ENCODE results near the gene TMUB2. TPM values are rescaled to one million over a fixed set of nuclear protein-coding genes. Genes with fewer than 3 reads are reported as not detected.

The TMUB2 gene
- total and polyA plus RNA-seq, 8 donors, result 10.7 to 62.4 (median 16.3) TPM

DNA sequence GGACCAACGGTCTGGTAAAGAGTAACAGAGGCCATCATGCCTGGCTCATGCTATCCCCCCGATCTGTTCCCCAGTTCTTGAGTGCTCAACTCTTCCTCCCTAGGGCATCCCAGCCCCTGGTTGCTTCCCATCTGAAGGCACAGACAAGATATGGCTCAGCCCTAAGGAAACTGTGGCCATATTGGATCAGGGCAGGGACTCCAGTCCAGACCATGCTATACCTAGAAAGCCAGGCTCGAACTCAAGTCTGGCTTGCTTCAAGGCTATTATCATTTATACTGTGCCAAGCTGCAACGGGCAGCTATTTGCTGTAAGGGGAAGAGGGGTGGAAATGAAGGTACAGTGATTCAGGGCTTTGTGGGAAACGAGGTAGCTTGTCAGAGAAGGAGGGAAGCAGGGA is 29.9 kb downstream of the TMUB2 start:
- intact Hi-C loops (cut with DNase I; ENCODE audit: low total_unique reads), result no loop called here
- peaks cover 24 to 55% (median 51%) of the 10 kb centered on the region in 4 donors for H3K36me3 ChIP-seq
- DNase-seq, result peak in 1 of 2 donors; percentile 1
- TF ChIP-seq POLR2A (IDR thresholded peaks at IDR 0.05), result no peak
- TF ChIP-seq, protein P1, sequence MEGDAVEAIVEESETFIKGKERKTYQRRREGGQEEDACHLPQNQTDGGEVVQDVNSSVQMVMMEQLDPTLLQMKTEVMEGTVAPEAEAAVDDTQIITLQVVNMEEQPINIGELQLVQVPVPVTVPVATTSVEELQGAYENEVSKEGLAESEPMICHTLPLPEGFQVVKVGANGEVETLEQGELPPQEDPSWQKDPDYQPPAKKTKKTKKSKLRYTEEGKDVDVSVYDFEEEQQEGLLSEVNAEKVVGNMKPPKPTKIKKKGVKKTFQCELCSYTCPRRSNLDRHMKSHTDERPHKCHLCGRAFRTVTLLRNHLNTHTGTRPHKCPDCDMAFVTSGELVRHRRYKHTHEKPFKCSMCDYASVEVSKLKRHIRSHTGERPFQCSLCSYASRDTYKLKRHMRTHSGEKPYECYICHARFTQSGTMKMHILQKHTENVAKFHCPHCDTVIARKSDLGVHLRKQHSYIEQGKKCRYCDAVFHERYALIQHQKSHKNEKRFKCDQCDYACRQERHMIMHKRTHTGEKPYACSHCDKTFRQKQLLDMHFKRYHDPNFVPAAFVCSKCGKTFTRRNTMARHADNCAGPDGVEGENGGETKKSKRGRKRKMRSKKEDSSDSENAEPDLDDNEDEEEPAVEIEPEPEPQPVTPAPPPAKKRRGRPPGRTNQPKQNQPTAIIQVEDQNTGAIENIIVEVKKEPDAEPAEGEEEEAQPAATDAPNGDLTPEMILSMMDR (IDR thresholded peaks at IDR 0.05), result no peak
- no peak for TF ChIP-seq POLR2AphosphoS5 (IDR thresholded peaks at IDR 0.05)
- TF ChIP-seq EP300 (IDR thresholded peaks at IDR 0.05), result no peak
- H3K27me3 ChIP-seq, result no peaks in the 10 kb centered on the region
- peaks cover 13 to 49% (median 32%) of the 10 kb centered on the region in 4 donors for H3K4me1 ChIP-seq
- H3K9me3 ChIP-seq, result no peaks in the 10 kb centered on the region
- H3K27ac ChIP-seq, result peak overlapping the region in 2 of 5 donors; percentile 8 to 50
- no peak overlapping the region for H3K4me3 ChIP-seq
- WGBS, 5 donors, result 65 to 74% (median 70%) methylated on average over 5 of the region's 5 CpGs

DNA sequence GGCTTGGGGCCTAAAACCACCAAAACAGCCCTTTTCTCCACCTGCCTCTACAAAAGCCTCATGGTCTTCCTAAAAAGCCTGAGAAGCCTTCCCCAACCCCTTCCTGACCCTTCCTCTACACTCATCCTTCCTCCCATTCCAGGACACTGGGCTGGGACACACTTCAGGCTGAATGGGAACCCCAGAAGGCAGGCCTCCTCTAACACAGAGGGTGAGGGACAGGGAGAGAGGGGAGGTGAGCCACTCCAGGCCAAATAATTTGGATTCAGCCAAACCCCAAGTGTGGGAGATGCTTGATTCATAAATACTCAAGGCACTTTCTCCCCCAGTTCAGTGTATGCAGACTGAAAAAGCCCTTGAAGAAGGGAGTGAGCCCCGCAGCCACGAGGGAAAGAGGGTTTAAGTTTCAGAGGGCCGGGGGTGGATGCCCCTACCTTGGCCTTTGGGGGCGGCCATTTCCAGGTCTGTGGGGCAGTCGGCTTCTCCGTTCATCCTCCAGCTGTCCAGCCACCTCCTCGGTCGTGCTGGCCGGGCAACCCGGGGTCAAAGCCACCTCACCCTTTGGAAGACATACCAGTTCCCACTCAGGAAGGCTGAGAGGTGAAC is 31.1 kb downstream of the TMUB2 start:
- peak overlapping the region; percentile 73 to 99 (median 86) for H3K4me3 ChIP-seq
- DNase-seq, result no peak
- WGBS, 5 donors, result 3 to 10% (median 4%) methylated on average over 4 to 10 of the region's 10 CpGs
- H3K9me3 ChIP-seq, result no peaks in the 10 kb centered on the region
- peaks cover 20 to 52% (median 36%) of the 10 kb centered on the region in 4 donors for H3K4me1 ChIP-seq
- no peaks in the 10 kb centered on the region for H3K27me3 ChIP-seq
- peak overlapping the region; percentile 25 to 100 (median 96) for H3K27ac ChIP-seq
- TF ChIP-seq EP300 (IDR thresholded peaks at IDR 0.05), result no peak
- TF ChIP-seq POLR2AphosphoS5 (IDR thresholded peaks at IDR 0.05), result no peak
- TF ChIP-seq, protein P1 (IDR thresholded peaks at IDR 0.05), result no peak
- no peak for TF ChIP-seq POLR2A (IDR thresholded peaks at IDR 0.05)
- peaks cover 23 to 45% (median 41%) of the 10 kb centered on the region in 4 donors for H3K36me3 ChIP-seq
- intact Hi-C loops (cut with DNase I; ENCODE audit: low total_unique reads), result no loop called here

DNA sequence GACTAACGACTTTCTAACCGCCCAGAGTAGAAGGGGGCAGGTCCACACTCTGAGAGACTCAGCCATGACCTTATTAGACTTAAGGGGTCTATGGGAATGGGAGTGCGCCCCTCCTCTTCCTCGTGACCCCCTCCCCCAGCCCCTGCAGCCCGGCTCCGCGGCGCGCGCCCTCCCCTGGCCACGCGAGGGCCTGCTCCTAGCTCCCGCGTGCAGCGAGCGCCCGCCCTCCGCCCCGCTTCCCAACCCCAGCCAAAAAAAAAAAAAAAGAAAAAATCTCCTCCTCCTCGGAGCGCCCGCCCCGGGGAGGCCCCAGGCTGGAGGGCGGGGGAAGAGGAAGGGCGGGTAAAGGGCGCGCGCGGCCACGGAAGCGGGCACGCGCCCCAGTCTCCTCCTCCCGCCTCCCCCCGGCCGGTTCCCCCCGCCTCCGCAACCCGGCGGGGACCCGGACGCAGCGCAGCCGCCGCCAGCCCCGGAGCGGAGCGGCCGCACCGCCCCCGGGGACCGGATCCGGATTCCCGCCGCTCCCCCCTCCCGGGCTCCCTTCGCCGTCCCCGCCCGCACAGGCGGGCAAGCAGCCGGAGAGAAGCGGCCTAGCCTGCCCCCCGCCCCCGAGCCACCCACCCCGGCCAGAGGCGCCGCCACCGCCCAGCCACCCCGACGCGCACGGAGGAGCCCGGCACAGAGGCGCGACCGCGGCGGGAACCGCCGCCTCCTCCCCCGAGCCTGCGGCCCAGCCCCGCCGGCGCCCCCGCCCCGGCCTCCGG is 31.8 kb downstream of the TMUB2 start:
- H3K4me3 ChIP-seq, result peak overlapping the region; percentile 73 to 99 (median 86)
- peaks cover 23 to 38% (median 36%) of the 10 kb centered on the region in 4 donors for H3K36me3 ChIP-seq
- H3K27me3 ChIP-seq, result no peaks in the 10 kb centered on the region
- peaks cover 26 to 56% (median 43%) of the 10 kb centered on the region in 4 donors for H3K4me1 ChIP-seq
- no peak for TF ChIP-seq EP300 (IDR thresholded peaks at IDR 0.05)
- no peak for TF ChIP-seq POLR2A (IDR thresholded peaks at IDR 0.05)
- TF ChIP-seq, protein P1 (IDR thresholded peaks at IDR 0.05), result peak in 5 of 7 experiments; percentile 24 to 64 (median 50)
- TF ChIP-seq POLR2AphosphoS5 (IDR thresholded peaks at IDR 0.05), result peak in 2 of 3 donors; percentile 60 to 75
- intact Hi-C loops (cut with DNase I; ENCODE audit: low total_unique reads), result no loop called here
- peak; percentile 91 to 97 for DNase-seq
- WGBS, 5 donors, result 0 to 1% (median 0%) methylated on average over 4 to 77 of the region's 89 CpGs
- peak overlapping the region; percentile 96 to 100 (median 99) for H3K27ac ChIP-seq
- no peaks in the 10 kb centered on the region for H3K9me3 ChIP-seq

DNA sequence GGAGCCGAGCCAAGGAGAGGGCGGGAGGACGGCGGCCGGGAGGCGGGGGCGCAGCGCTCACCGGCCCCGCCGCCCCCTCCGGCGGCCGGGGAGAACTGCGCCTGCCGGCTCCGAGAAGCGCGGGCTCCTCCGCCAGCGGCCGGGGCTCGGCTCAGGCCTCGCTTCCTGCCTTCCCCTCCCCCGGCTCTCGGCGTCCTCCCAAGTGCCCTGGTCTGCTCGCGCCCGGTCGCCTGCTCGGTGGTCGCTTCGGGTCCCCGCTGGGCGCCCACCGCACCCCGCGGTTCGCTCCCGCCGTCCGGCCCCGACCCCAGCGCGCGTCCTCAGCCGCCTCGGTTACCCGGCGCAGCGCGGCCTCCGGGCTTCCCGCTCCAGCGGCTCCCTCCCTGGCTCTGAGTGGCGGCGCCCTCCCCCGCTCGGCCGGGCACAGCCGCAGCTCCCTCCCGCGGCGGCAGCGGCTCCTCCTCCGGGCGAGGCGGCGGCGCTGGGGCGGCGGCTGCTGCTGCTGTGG is 32.4 kb downstream of the TMUB2 start:
- Histone ChIP-seq H3K9me3 (no peaks in the 10 kb centered on the region), H3K27ac (peak overlapping the region; percentile 96 to 100 (median 99)), H3K4me1 (peaks cover 30 to 62% (median 49%) of the 10 kb centered on the region in 4 donors), H3K36me3 (peaks cover 23 to 32% (median 29%) of the 10 kb centered on the region in 4 donors), H3K27me3 (no peaks in the 10 kb centered on the region), H3K4me3 (peak overlapping the region; percentile 73 to 99 (median 86))
- intact Hi-C loops (cut with DNase I; ENCODE audit: low total_unique reads), result no loop called here
- WGBS, 5 donors, result 0% methylated on average over 20 to 73 of the region's 73 CpGs
- no peak for TF ChIP-seq POLR2AphosphoS5 (IDR thresholded peaks at IDR 0.05)
- TF ChIP-seq, protein P1 (IDR thresholded peaks at IDR 0.05), result peak in 4 of 7 experiments; percentile 4 to 60 (median 44)
- DNase-seq, result peak; percentile 71 to 91
